ENCODE measurements around the gene SIGLEC8. TPM values are rescaled to one million over a fixed set of nuclear protein-coding genes. Genes with fewer than 3 reads are reported as not detected.

The SIGLEC8 gene
- total RNA-seq, 1 experiment from 2014 or later: not detected

GRCh38 chr19:51472607-51473006, 14.4 kb upstream of the SIGLEC8 start:
- intact Hi-C loops (cut with micrococcal nuclease): loop anchor here (1.0 to 2.0 kb wide), 4 partner anchors 164 to 306 kb away; no protein-coding TSS in a partner anchor
- TF ChIP-seq SIN3A (IDR thresholded peaks at IDR 0.05; ENCODE audit: low read depth): no peak
- no peak for TF ChIP-seq RAD21 (IDR thresholded peaks at IDR 0.05; ENCODE audit: low read depth)
- TF ChIP-seq CEBPB (IDR thresholded peaks at IDR 0.05; ENCODE audit: low read depth): no peak
- TF ChIP-seq YY1 (IDR thresholded peaks at IDR 0.05; ENCODE audit: extremely low read depth, insufficient replicate concordance, low read depth, low read length): no peak
- TF ChIP-seq ELF1 (IDR thresholded peaks at IDR 0.05; ENCODE audit: borderline replicate concordance, low read depth): no peak
- TF ChIP-seq CTCF (IDR thresholded peaks at IDR 0.05 in 2 of 3, conservative IDR thresholded peaks at IDR 0.05 in 1 of 3; ENCODE audit: borderline replicate concordance in 1 of 3, insufficient read depth in 1 of 3, low read depth in 2 of 3, low read length in 2 of 3): no peak
- TF ChIP-seq JUND (IDR thresholded peaks at IDR 0.05): no peak
- no peak for TF ChIP-seq FOSL1 (IDR thresholded peaks at IDR 0.05; ENCODE audit: low read depth)
- no peak for TF ChIP-seq EZH2phosphoT487 (IDR thresholded peaks at IDR 0.05; ENCODE audit: borderline replicate concordance)
- no peak for TF ChIP-seq POLR2A (IDR thresholded peaks at IDR 0.05; ENCODE audit: borderline replicate concordance, extremely low read depth, insufficient read depth, insufficient read length)
- TF ChIP-seq SRF (IDR thresholded peaks at IDR 0.05; ENCODE audit: low read depth): no peak
- TF ChIP-seq REST (IDR thresholded peaks at IDR 0.05; ENCODE audit: low read depth): no peak
- CTCF ChIA-PET: interaction anchor here (0.6 to 5.3 kb wide), 7 partner anchors 9 to 305 kb away, joined by 3 to 35 read pairs (median 6); no protein-coding TSS in a partner anchor
- Histone ChIP-seq H2AFZ (ENCODE audit: low read depth, low read length, poor library complexity, severe bottlenecking) (peak overlapping the region; percentile 25), H3K27me3 (ENCODE audit: insufficient read depth, low read length) (peaks cover 7% of the 10 kb centered on the region; the same call in 1 of the 2 replicates), H4K20me1 (ENCODE audit: insufficient read depth) (no peaks in the 10 kb centered on the region), H3K9me3 (ENCODE audit: control insufficient read depth in 1 of 2, insufficient read depth in 1 of 2, low read depth in 1 of 2, low read length in 2 of 2) (no peaks in the 10 kb centered on the region), H3K9ac (ENCODE audit: low read length) (no peak overlapping the region), H3K36me3 (ENCODE audit: control insufficient read depth in 1 of 2, insufficient read depth in 2 of 2, low read length in 2 of 2) (no peaks in the 10 kb centered on the region), H3K4me3 (replicated peaks in 1 of 2; ENCODE audit: low read depth in 1 of 2, low read length in 2 of 2) (no peak overlapping the region), H3K4me1 (ENCODE audit: control insufficient read depth in 1 of 2, insufficient read depth in 2 of 2, low read length in 2 of 2) (peaks cover 4 to 13% of the 10 kb centered on the region in 2 experiments; a peak in 2 of 4 replicates), H3K79me2 (ENCODE audit: insufficient read depth, low read length) (no peaks in the 10 kb centered on the region), H3K9me2 (ENCODE audit: insufficient read depth) (no peaks in the 10 kb centered on the region), H3K4me2 (ENCODE audit: low read length) (no peak overlapping the region), H3K27ac (ENCODE audit: low read depth, low read length) (no peak overlapping the region)
- POLR2A ChIA-PET: no interaction called here
- ATAC-seq (peak; percentile 20; the same call in 1 of the 2 replicates), DNase-seq (ENCODE audit: low read depth, low spot score) (no peak)
- RAD21 ChIA-PET (ENCODE audit: low non-redundant PET in 1 of 2, low total read pairs in 2 of 2, uncharacterized antibody in 2 of 2, unreplicated experiment in 2 of 2): no interaction called here
- BruUV-seq (replicated peaks): no TSS peak
